Esophagus muscularis mucosa (tissue), 4 donors: ENCODE measurements around the gene CAPZA2. TPM values are rescaled to one million over a fixed set of nuclear protein-coding genes. Genes with fewer than 3 reads are reported as not detected.
A peak's percentile ranks its signal among the peaks of the same experiment; 100 is the strongest.

Experiments used
- DNase-seq: peaks from one replicate; pipeline ENCODE4 v3.0.0-alpha.2; 2017; ENCODE audit errors: extremely low spot score
- H3K27ac ChIP-seq, 4 donors: fragments of 200-600 bp; sonication (generic); replicated peaks in 1 of 4; 1 replicate in 3 of 4; 2 replicates in 1 of 4; pipeline ENCODE4 v1.5.1; 2016 to 2019; ENCODE audit warnings: mild to moderate bottlenecking in 1 of 4
- H3K27me3 ChIP-seq, 4 donors: fragments of 200-600 bp; sonication (generic); one replicate each; pipeline versions ENCODE4 v1.5.1 to v1.6.0; 2016 to 2019
- H3K36me3 ChIP-seq, 4 donors: fragments of 200-600 bp; sonication (generic); one replicate each; pipeline ENCODE4 v1.5.1; 2016 to 2019
- H3K4me1 ChIP-seq, 4 donors: fragments of 200-600 bp; sonication (generic); one replicate each; pipeline ENCODE4 v1.5.1; 2016 to 2019
- H3K4me3 ChIP-seq, 4 donors: fragments of 200-600 bp; sonication (generic); 1 replicate in 2 of 4; 2 replicates in 2 of 4; pipeline ENCODE4 v1.5.1; 2016 to 2019; ENCODE audit warnings: mild to moderate bottlenecking in 4 of 4, moderate library complexity in 1 of 4
- H3K9me3 ChIP-seq, 4 donors: fragments of 200-600 bp; sonication (generic); 1 replicate in 3 of 4; 2 replicates in 1 of 4; pipeline ENCODE4 v1.5.1; 2016 to 2019
- EP300 ChIP-seq: sonication (generic); formaldehyde crosslinking; IDR thresholded peaks from one replicate; pipeline ENCODE4 v1.6.1; 2017; ENCODE audit warnings: antibody characterized with exemption
- POLR2A ChIP-seq: fragments of 450-650 bp; IDR thresholded peaks from one replicate; pipeline ENCODE4 v1.6.1; 2017; ENCODE audit warnings: antibody characterized with exemption, moderate library complexity, mild to moderate bottlenecking, low read depth
- POLR2AphosphoS5 ChIP-seq, 2 donors: sonication (generic); formaldehyde crosslinking; IDR thresholded peaks; one replicate each; pipeline ENCODE4 v1.6.1; 2017; ENCODE audit warnings: antibody characterized with exemption in 2 of 2
- WGBS: methylation state at CpG from one replicate; pipeline ENCODE4 v1.1.5; 2018; 5-methylcytosine and 5-hydroxymethylcytosine counted together
- intact Hi-C: fragments of 100-400 bp; cut with DNase I; formaldehyde crosslinking; loops from one replicate; pipeline ENCODE4 v1.15.1; 2023
- total RNA-seq, 4 donors: library from RNA; depleted of rRNA; stranded (reverse); fragments of >200 nt; gene quantifications; one replicate each; pipeline versions ENCODE4 v1.1.0 to v1.2.1, GENCODE V29; 2016
- TF ChIP-seq, protein P1 (sequence below), 3 experiments: fragments of 200-600 bp in 2 of 3; fragments of 450-650 bp in 1 of 3; sonication (generic) in 2 of 3; IDR thresholded peaks; one replicate each; pipeline ENCODE4 v1.5.1; 2017 to 2019; ENCODE audit warnings: antibody characterized with exemption in 3 of 3, mild to moderate bottlenecking in 2 of 3, moderate library complexity in 1 of 3

Gene CAPZA2
- total RNA-seq, 4 donors from 2014 or later = 167 to 223 (median 195) TPM

DNA sequence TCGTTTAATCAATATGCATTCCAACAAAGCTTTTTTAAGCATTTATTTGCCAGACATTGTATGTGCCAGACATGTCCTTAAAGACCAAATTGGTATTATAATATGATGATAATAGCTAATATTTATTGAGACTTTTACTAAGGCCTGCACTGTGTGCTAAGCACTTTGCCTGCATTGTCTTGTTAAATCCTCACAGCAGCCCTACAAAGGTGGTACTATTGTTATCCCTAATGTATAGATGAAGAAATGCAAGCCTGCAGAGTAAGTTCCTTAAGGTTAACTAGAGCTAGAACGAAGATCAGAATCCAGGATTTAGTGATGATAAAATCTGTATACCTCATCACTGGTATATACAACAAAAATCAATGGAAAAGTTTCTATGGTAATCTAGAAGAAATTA lies 5.3 kb upstream of the CAPZA2 start:
- no peak overlapping the region for H3K4me3 ChIP-seq
- no peak overlapping the region for H3K27ac ChIP-seq
- H3K27me3 ChIP-seq = no peaks in the 10 kb centered on the region
- no peaks in the 10 kb centered on the region for H3K36me3 ChIP-seq
- intact Hi-C loops = no loop called here
- peaks cover 3 to 5% (median 4%) of the 10 kb centered on the region in 4 donors for H3K4me1 ChIP-seq
- 95% methylated on average over 2 of the region's 2 CpGs for WGBS
- H3K9me3 ChIP-seq = no peaks in the 10 kb centered on the region
- DNase-seq = no peak
- TF ChIP-seq POLR2A (no peak), POLR2AphosphoS5 (IDR thresholded peaks at IDR 0.05) (no peak), EP300 (no peak)
- TF ChIP-seq, protein P1, sequence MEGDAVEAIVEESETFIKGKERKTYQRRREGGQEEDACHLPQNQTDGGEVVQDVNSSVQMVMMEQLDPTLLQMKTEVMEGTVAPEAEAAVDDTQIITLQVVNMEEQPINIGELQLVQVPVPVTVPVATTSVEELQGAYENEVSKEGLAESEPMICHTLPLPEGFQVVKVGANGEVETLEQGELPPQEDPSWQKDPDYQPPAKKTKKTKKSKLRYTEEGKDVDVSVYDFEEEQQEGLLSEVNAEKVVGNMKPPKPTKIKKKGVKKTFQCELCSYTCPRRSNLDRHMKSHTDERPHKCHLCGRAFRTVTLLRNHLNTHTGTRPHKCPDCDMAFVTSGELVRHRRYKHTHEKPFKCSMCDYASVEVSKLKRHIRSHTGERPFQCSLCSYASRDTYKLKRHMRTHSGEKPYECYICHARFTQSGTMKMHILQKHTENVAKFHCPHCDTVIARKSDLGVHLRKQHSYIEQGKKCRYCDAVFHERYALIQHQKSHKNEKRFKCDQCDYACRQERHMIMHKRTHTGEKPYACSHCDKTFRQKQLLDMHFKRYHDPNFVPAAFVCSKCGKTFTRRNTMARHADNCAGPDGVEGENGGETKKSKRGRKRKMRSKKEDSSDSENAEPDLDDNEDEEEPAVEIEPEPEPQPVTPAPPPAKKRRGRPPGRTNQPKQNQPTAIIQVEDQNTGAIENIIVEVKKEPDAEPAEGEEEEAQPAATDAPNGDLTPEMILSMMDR (IDR thresholded peaks at IDR 0.05) = no peak

DNA sequence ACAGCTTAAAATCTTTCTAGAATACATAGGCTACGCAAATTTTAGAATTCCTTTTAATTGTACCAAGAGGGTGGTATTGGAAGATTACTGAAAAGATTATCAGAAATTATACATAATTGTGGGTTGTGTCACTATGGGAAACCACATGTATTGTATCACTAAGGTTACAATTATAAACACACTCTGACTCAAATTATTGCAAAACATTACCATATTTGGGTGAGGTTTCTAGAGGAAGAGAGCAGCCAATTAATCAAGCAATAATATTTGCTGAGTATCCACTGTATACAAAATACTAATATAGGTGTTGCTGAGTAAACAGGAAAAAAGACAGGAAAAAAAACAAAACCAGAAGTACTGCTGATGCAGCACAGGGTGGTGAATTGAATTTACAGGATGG lies 3.1 kb upstream of the CAPZA2 start:
- Histone ChIP-seq H3K27me3 (no peaks in the 10 kb centered on the region), H3K27ac (no peak overlapping the region), H3K4me3 (no peak overlapping the region), H3K36me3 (no peaks in the 10 kb centered on the region), H3K4me1 (peaks cover 8 to 14% (median 12%) of the 10 kb centered on the region in 4 donors), H3K9me3 (no peaks in the 10 kb centered on the region)
- TF ChIP-seq POLR2AphosphoS5 (IDR thresholded peaks at IDR 0.05) (no peak), POLR2A (no peak), EP300 (no peak)
- TF ChIP-seq, protein P1 (IDR thresholded peaks at IDR 0.05) = no peak
- intact Hi-C loops = no loop called here
- DNase-seq = no peak
- WGBS = 87% methylated on average over 1 of the region's 1 CpG

DNA sequence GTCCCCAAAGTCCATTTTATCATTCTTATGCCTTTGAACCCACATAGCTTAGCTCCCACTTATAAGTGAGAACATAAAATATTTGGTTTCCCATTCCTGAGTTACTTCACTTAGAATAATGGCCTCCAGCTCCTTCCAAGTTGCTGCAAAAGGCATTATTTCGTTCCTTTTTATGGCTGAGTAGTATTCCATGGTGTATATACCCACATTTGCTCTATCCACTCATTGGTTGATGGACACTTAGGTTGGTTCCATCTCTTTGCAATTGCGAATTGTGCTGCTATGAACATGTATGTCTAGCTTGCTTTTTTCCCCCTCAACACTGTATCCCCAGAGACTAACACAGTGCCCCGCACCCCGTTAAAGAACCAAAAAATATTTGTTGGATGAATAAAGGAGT lies 670 bp upstream of the CAPZA2 start:
- WGBS = 80% methylated on average over 4 of the region's 4 CpGs
- Histone ChIP-seq H3K27me3 (no peaks in the 10 kb centered on the region), H3K9me3 (no peaks in the 10 kb centered on the region), H3K4me3 (peak overlapping the region; percentile 87 to 99 (median 94)), H3K27ac (peak overlapping the region; percentile 95 to 100 (median 100)), H3K36me3 (no peaks in the 10 kb centered on the region), H3K4me1 (peaks cover 26 to 37% (median 36%) of the 10 kb centered on the region in 4 donors)
- TF ChIP-seq POLR2AphosphoS5 (IDR thresholded peaks at IDR 0.05) = no peak
- TF ChIP-seq POLR2A = no peak
- TF ChIP-seq, protein P1 (IDR thresholded peaks at IDR 0.05) = no peak
- TF ChIP-seq EP300 = no peak
- intact Hi-C loops = no loop called here
- no peak for DNase-seq

DNA sequence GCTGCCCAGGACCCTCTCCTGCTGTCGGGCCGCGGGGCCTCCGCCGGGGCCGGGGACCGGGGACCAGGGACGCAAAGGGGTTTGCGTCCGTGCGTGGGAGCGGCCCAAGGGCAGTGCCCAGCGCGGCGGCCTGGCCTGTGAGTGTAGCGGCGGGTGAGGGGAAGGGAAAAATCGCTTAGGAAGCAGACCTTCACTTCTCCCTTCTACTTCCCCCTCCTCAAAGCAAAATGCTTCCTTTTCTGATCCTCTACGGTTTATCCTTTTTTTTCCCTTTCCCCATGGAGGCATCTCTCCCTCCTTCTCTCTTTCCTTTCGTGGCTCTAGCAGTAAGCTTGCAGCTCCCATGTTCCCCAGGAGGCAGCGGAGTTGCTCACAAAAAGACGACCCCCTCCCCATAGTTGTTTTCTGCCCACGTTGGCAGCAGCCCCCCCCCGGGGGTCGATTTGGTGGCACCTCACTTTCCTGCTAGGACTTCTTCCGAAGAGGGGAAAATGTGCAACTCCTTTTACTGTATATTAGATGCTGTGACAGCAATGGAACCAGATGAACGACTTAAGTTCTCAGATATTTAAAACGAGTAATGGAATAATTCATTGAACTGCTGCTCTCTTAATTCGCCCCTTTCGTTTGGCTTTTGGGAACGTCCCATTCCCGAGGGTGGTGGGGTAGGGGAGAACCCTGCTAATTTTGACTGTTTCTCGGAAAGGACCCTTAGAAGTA lies 724 bp downstream of the CAPZA2 start:
- TF ChIP-seq POLR2A (no peak), POLR2AphosphoS5 (IDR thresholded peaks at IDR 0.05) (no peak), EP300 (no peak)
- TF ChIP-seq, protein P1 (IDR thresholded peaks at IDR 0.05) = peak in 2 of 3 experiments; percentile 8 to 15
- intact Hi-C loops = no loop called here
- no peak for DNase-seq
- Histone ChIP-seq H3K27ac (peak overlapping the region; percentile 95 to 100 (median 100)), H3K36me3 (no peaks in the 10 kb centered on the region), H3K4me3 (peak overlapping the region; percentile 87 to 99 (median 94)), H3K4me1 (peaks cover 40 to 51% (median 50%) of the 10 kb centered on the region in 4 donors), H3K9me3 (no peaks in the 10 kb centered on the region), H3K27me3 (no peaks in the 10 kb centered on the region)
- WGBS = under 1% methylated on average over 24 of the region's 33 CpGs
